HG03280 (cell line): Measurements from ENCODE around the gene HIGD1B.
"Not testable (repeated sequence)": the region's sequence is repeated elsewhere in the genome, so short reads cannot be mapped to it uniquely, and the experiment has no call there.

Source experiments
- ATAC-seq: cut with Tn5 transposase; IDR thresholded peaks from one replicate; pipeline ENCODE4 v1.9.1; 2021; ENCODE audit warnings: mild to moderate bottlenecking, moderate library complexity; ENCODE audit not compliant: unreplicated experiment

Gene HIGD1B

DNA sequence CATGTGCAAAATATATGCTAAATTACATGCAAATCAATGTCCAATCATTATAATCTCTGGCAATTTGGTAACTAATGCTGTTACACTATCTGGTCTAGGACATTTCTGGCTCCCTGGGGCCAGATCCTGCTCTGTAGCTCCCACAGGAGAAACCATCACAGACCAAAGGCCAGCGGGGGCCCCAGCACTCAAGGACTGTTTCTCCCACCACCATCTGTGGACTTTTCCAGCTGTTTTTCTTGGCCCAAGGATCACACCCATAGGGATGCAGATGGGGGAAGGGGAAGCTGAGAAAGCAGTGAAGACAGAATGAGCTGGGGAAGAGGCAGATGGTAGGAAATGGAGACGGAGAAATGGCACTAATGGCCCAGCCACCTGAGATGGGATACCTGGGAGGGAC, at the start of gene HIGD1B:
Gene HIGD1B (plus strand): TSS at position 298 of the 400 bp plus-strand sequence. CDS start 270 bp downstream, outside the sequence.
- no peak for ATAC-seq

DNA sequence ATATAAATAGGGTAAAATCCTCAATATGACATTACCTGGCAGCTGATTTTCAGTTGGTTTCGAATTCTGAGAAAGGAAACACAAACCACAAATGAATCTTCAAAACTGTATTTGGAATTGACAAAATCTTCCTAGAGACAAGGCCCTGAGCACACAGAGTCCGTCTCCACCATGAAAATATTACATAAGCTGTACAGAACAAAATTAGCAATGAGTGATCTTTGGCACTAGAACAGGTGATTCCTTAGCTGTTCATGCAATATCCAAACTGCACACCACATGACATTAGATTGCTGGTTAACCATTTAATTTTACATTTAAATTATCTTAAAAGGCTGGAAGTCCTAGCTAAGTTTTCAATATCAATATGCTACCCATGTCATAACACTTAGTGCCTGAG, 49.3 kb upstream of the HIGD1B start:
- no peak for ATAC-seq

GRCh38 chr17:44801880-44802279, 45.8 kb upstream of the HIGD1B start:
- ATAC-seq = no peak

DNA sequence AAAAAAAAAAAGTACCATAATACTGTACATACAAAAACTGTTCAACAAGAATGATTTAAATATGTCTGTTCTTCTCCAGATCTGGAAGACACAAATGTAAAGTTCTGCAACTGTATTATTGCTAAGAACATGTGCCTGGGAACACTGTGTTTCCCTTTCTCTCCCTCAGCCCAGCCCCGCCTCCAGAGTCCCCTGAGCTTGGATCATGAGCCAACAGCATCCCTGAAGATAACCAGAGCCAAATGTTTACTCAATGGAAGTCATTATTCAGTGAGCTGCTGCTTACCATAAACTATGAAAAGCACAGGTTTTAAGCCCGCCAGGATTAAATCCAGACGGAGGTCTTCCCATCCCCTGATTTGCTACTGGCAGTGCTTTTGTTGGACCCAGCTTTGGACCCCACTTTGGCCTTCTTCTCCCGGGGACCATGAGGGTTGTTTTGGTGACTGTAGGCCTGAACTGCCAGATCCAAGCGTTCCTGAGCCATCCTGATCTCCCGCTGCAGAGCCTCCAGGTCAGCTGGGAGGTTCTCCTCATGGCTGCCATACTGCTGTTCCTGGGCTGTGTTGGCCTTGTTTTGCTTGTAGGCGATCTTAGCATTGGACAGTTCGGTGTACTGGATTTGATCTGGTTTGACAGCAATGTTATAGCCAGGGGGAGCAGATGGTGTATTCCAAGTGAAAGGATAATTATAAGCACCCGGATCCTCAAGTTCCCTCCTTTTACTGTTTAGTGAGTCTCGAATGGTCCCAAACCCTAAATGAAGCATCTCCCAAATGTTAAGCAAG, 43.2 kb upstream of the HIGD1B start:
- no peak for ATAC-seq

GRCh38 chr17:44807093-44807816, 40.4 kb upstream of the HIGD1B start:
- no peak for ATAC-seq

DNA sequence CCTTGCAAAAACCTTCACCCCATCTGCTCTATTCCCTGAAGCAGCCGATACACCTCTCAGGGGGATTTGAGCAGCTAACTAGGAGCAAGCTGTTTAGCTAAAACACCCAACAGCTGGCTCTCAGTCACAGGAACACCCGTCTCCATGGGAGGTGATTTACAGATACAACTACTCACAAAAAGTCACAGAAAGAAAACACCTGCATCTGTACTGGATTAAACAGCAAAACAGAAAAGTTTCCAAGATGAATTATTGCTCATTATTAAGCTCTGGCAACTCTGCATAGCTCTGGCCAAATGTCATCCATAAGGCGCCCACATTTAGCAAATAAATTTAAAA, 39.9 kb upstream of the HIGD1B start:
- ATAC-seq = no peak

DNA sequence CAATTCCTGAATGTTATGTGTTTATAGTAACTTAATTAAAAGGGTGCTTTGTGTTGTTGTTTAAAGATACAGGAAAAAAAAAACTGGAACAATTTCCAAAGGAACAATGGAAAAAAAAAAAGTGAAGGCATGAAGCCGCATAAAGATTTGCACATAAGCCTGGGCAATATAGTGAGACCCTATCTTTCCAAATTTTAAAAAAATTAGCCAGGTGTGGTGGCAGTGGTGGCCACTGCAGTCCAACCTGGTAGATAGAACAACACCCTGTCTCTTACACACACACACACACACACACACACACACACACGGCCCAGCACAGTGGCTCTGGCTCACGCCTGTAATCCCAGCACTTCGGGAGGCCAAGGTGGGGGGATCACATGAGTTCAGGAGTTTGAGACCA, 39.5 kb upstream of the HIGD1B start:
- ATAC-seq = no peak

DNA sequence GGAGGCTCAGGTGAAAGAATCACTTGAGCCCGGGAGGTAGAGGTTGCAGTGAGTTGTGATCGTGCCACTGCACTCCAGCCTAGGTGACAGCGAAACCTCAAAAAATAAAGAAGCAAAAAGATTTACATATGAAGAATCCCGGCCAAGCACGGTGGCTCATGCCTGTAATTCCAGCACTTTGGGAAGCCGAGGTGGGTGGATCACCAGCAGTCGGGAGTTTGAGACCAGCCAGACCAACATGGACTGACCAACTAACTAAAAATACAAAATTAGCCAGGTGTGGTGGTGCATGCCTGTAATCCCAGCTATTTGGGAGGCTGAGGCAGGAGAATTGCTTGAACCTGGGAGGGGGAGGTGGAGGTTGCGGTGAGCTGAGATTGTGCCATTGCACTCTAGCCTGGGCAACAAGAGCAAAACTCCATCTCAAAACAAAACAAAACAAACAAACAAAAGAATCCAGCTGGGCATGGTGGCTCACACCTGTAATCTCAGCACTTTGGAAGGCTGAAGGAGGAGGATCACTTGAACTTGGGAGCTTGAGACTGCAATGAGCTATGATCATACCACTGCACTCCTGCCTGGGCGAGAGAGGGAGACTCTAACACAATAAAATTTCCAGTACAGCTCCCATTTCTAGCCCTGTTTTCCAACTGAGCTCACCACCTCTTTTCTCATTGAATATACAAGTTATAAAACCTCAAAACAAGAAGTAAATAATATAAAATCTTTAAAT, 38.9 kb upstream of the HIGD1B start:
- not testable (repeated sequence) for ATAC-seq

- no peak for ATAC-seq
Observed at GRCh38 chr17:44812263-44812662, 35.4 kb upstream of the HIGD1B start.

- not testable (repeated sequence) for ATAC-seq
Observed at GRCh38 chr17:44818508-44818907, 29.2 kb upstream of the HIGD1B start.

GRCh38 chr17:44820631-44821212, 27.0 kb upstream of the HIGD1B start:
- ATAC-seq = no peak

DNA sequence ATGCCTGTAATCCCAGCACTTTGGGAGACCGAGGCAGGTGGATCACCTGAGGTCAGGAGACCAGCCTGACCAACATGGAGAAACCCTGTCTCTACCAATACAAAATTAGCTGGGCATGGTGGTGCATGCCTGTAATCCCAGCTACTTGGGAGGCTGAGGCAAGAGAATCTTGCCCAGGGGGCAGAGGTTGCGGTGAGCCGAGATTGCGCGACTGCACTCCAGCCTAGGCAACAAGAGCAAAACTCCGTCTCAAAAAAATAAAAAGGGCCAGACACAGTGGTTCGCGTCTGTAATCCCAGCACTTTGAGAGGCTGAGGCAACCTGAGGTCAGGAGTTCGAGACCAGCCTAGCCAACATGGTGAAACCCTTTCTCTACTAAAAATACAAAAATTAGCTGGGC, 22.4 kb upstream of the HIGD1B start:
- not testable (repeated sequence) for ATAC-seq

GRCh38 chr17:44826123-44826790, 21.4 kb upstream of the HIGD1B start:
- no peak for ATAC-seq

GRCh38 chr17:44827863-44828262, 19.8 kb upstream of the HIGD1B start:
- no peak for ATAC-seq

GRCh38 chr17:44828919-44829522, 18.7 kb upstream of the HIGD1B start:
- ATAC-seq = no peak

- no peak for ATAC-seq
Observed at GRCh38 chr17:44829523-44830358, 17.9 kb upstream of the HIGD1B start, which contains the start of gene GJC1. Gene GJC1, minus strand, starts transcription at chr17:44830287. Its CDS starts 24,470 bp downstream, at chr17:44805817.

DNA sequence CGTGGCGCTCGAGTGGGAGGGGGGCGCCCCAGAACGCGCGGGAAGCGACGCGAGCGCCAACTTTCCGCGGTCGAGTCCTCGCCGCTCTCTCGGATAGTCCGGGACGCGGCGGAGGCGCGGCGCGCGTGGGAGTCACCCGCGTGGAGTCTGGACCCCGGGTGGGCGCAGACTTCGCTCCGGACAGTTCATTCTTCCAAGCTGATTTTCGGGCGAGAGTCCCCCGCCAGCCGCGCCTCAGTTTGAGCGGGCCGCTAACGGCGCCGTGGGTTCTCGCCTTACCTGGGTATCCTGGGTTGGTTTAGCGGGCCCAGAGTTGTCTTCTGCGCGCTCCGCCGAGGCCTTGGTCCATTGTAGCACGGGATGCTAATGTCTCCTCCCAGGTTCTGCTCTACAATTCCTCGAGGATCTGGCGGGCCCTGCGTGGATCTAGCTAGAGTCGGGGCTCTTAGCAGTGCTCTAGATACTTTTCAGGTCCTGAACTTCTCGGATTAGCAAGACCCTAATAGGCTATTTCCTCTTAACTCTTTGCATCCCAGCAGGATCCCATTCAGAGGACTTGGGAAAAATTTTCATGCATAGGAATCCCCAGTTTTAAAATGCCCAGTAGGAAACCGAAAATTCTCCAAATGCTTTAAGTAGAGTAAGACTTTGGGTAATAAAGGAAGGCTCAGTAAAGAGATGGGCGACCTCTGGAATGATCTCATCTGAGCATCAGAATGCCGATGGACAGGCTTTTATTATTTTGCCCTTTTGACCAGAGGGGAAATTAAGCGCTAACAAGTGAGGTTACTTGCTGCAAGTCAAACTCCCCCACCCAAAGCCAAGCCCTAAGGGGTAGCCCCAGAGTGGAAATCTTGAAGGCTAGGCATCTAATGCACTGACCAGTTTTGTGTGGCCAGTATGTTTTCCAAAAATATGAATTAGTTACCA, 17.1 kb upstream of the HIGD1B start:
- no peak for ATAC-seq

GRCh38 chr17:44831371-44831770, 16.3 kb upstream of the HIGD1B start:
- no peak for ATAC-seq
